PC-3 (cell line): ENCODE results near the gene TUBAL3. TPM values are rescaled to one million over a fixed set of nuclear protein-coding genes. Genes with fewer than 3 reads are reported as not detected.

ENCODE experiments used
- ATAC-seq: fragments of 200-7000 bp; cut with Tn5 transposase; 2 replicates; pipeline ENCODE4 v1.9.1; 2020; ENCODE audit warnings: mild to moderate bottlenecking, moderate library complexity
- BruUV-seq: library from RNA; stranded (reverse); fragments of 400-500 nt; replicated peaks from 2 replicates; lab custom pipeline; 2021; lab: Mats Ljungman, UMichigan
- CTCF ChIA-PET: fragments of 300-600 bp; sonication (Branson Sonifier 250); formaldehyde crosslinking; loops from one replicate; lab custom pipeline; 2022; ENCODE audit warnings: antibody characterized with exemption; lab: Charles Lee
- POLR2A ChIA-PET: fragments of 300-600 bp; sonication (Branson Sonifier 250); formaldehyde crosslinking; loops from one replicate; lab custom pipeline; 2022; ENCODE audit warnings: antibody characterized with exemption; ENCODE audit not compliant: unreplicated experiment; lab: Charles Lee
- DNase-seq: peaks from one replicate; pipeline ENCODE4 v3.0.0-alpha.2; 2015
- H2AFZ ChIP-seq: fragments of 300-600 bp; sonication (generic); 2 replicates; pipeline ENCODE4 v1.6.0; 2016; ENCODE audit warnings: antibody characterized with exemption, low read length
- H3F3A ChIP-seq: fragments of 300-600 bp; sonication (generic); one replicate; pipeline ENCODE4 v1.6.0; 2017; ENCODE audit warnings: antibody characterized with exemption, low read length, control low read depth, mild to moderate bottlenecking; ENCODE audit not compliant: unreplicated experiment
- H3K27ac ChIP-seq: fragments of 300-600 bp; sonication (generic); 2 replicates; pipeline ENCODE4 v1.5.1; 2016; ENCODE audit warnings: mild to moderate bottlenecking, low read length
- H3K27me3 ChIP-seq: fragments of 300-600 bp; sonication (generic); 2 replicates; pipeline ENCODE4 v1.6.1; 2016; ENCODE audit warnings: low read length, mixed read lengths
- H3K36me3 ChIP-seq: fragments of 300-600 bp; sonication (generic); 2 replicates; pipeline ENCODE4 v1.6.1; 2016; ENCODE audit warnings: low read depth, mixed run types, low read length, mixed read lengths
- H3K4me1 ChIP-seq: fragments of 300-600 bp; sonication (generic); 2 replicates; pipeline ENCODE4 v1.5.1; 2016; ENCODE audit warnings: low read length; ENCODE audit not compliant: insufficient read depth
- H3K4me2 ChIP-seq: fragments of 300-600 bp; sonication (generic); 2 replicates; pipeline ENCODE4 v1.6.0; 2016; ENCODE audit warnings: low read length
- H3K4me3 ChIP-seq: fragments of 300-600 bp; sonication (generic); 2 replicates; pipeline ENCODE4 v1.5.1; 2016; ENCODE audit warnings: mild to moderate bottlenecking, low read length, mixed read lengths
- H3K79me2 ChIP-seq: fragments of 300-600 bp; sonication (generic); 2 replicates; pipeline ENCODE4 v1.6.1; 2017; ENCODE audit warnings: low read length, mixed read lengths
- H3K9ac ChIP-seq: fragments of 300-600 bp; sonication (generic); 2 replicates; pipeline ENCODE4 v1.6.0; 2016; ENCODE audit warnings: mild to moderate bottlenecking, low read length
- H3K9me2 ChIP-seq: fragments of 300-600 bp; sonication (generic); replicated peaks from 2 replicates; pipeline ENCODE4 v1.6.1; 2016; ENCODE audit warnings: mixed run types, low read length, mixed read lengths
- H3K9me3 ChIP-seq: fragments of 300-600 bp; sonication (generic); 2 replicates; pipeline ENCODE4 v1.6.1; 2016; ENCODE audit warnings: low read length, mixed read lengths
- H4K20me1 ChIP-seq: fragments of 300-600 bp; sonication (generic); 2 replicates; pipeline ENCODE4 v1.6.1; 2016; ENCODE audit warnings: low read length, mixed read lengths
- EZH2 ChIP-seq: fragments of 300-600 bp; sonication (generic); IDR thresholded peaks from one replicate; pipeline ENCODE4 v1.6.1; 2017; ENCODE audit warnings: antibody characterized with exemption, mild to moderate bottlenecking, low read length; ENCODE audit not compliant: unreplicated experiment
- EZH2phosphoT487 ChIP-seq: fragments of 300-600 bp; sonication (generic); IDR thresholded peaks from 2 replicates; pipeline ENCODE4 v1.6.1; 2018; ENCODE audit warnings: mild to moderate bottlenecking, antibody characterized with exemption, low read length, borderline replicate concordance
- intact Hi-C: fragments of 100-400 bp; cut with micrococcal nuclease; formaldehyde crosslinking; loops from 2 replicates; pipeline ENCODE4 v1.9.0; 2023
- total RNA-seq: library from RNA; depleted of rRNA; stranded (reverse); fragments of >200 nt; gene quantifications from 2 replicates; pipeline ENCODE4 v1.2.3, GENCODE V29; 2014
- TF ChIP-seq, protein P1 (sequence below): fragments of 300-600 bp; sonication (generic); conservative IDR thresholded peaks from 2 replicates; pipeline ENCODE4 v1.5.1; 2017; ENCODE audit warnings: antibody characterized with exemption, low read depth, mild to moderate bottlenecking, low read length

The TUBAL3 gene
- total RNA-seq, 1 experiment from 2014 or later, result not detected

DNA sequence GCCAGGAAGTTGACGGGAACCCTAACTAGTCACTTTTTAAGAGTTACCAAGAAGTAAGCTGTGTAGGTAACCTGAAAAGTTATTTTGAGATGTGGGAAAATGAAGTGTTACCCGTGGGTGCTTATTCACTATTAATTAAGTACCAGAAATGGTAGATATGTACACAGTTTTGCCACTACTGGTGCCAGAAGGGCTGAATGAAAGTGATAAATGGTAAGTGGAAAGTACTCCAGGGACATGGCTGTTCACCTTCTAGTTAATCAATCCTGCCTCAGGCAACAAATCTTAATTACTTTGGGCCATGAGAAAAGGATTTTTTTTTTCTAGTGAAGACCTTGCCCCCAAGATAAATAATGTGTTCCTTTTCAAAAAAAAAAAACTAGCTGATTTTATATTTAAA is 23.5 kb upstream of the TUBAL3 start:
- no peak overlapping the region for H3K4me3 ChIP-seq
- TF ChIP-seq, protein P1, sequence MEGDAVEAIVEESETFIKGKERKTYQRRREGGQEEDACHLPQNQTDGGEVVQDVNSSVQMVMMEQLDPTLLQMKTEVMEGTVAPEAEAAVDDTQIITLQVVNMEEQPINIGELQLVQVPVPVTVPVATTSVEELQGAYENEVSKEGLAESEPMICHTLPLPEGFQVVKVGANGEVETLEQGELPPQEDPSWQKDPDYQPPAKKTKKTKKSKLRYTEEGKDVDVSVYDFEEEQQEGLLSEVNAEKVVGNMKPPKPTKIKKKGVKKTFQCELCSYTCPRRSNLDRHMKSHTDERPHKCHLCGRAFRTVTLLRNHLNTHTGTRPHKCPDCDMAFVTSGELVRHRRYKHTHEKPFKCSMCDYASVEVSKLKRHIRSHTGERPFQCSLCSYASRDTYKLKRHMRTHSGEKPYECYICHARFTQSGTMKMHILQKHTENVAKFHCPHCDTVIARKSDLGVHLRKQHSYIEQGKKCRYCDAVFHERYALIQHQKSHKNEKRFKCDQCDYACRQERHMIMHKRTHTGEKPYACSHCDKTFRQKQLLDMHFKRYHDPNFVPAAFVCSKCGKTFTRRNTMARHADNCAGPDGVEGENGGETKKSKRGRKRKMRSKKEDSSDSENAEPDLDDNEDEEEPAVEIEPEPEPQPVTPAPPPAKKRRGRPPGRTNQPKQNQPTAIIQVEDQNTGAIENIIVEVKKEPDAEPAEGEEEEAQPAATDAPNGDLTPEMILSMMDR, result no peak
- TF ChIP-seq EZH2phosphoT487, result no peak
- no peak for TF ChIP-seq EZH2
- no TSS peak for BruUV-seq
- H3K27ac ChIP-seq, result no peak overlapping the region
- peaks cover 31% of the 10 kb centered on the region for H3K79me2 ChIP-seq
- H3F3A ChIP-seq, result no peaks in the 10 kb centered on the region
- DNase-seq (no peak), ATAC-seq (no peak)
- no peaks in the 10 kb centered on the region for H3K4me1 ChIP-seq
- POLR2A ChIA-PET, result no interaction called here
- no peak overlapping the region for H3K4me2 ChIP-seq
- peaks cover 7% of the 10 kb centered on the region; the same call in 1 of the 2 replicates for H3K36me3 ChIP-seq
- H3K9me3 ChIP-seq, result no peaks in the 10 kb centered on the region
- H4K20me1 ChIP-seq, result no peaks in the 10 kb centered on the region
- intact Hi-C loops, result no loop called here
- H3K9me2 ChIP-seq, result no peaks in the 10 kb centered on the region
- no peak overlapping the region for H2AFZ ChIP-seq
- H3K9ac ChIP-seq, result no peak overlapping the region
- CTCF ChIA-PET, result no interaction called here
- no peaks in the 10 kb centered on the region for H3K27me3 ChIP-seq

GRCh38 chr10:5424751-5425150 is 20.1 kb upstream of the TUBAL3 start:
- Histone ChIP-seq H4K20me1 (no peaks in the 10 kb centered on the region), H2AFZ (no peak overlapping the region), H3K4me2 (no peak overlapping the region), H3F3A (no peaks in the 10 kb centered on the region), H3K9me3 (no peaks in the 10 kb centered on the region), H3K9me2 (no peaks in the 10 kb centered on the region), H3K27ac (no peak overlapping the region), H3K79me2 (peaks cover 64% of the 10 kb centered on the region), H3K4me1 (no peaks in the 10 kb centered on the region), H3K9ac (no peak overlapping the region), H3K36me3 (no peaks in the 10 kb centered on the region; the same call in 1 of the 2 replicates), H3K4me3 (no peak overlapping the region), H3K27me3 (no peaks in the 10 kb centered on the region)
- no TSS peak for BruUV-seq
- ATAC-seq (no peak), DNase-seq (no peak)
- intact Hi-C loops, result no loop called here
- TF ChIP-seq EZH2, result no peak
- TF ChIP-seq, protein P1, result no peak
- no peak for TF ChIP-seq EZH2phosphoT487
- ChIA-PET POLR2A (interaction anchor here (1.1 kb wide), 1 partner anchor 22 kb away, joined by 6 read pairs; no protein-coding TSS in a partner anchor), CTCF (no interaction called here)

DNA sequence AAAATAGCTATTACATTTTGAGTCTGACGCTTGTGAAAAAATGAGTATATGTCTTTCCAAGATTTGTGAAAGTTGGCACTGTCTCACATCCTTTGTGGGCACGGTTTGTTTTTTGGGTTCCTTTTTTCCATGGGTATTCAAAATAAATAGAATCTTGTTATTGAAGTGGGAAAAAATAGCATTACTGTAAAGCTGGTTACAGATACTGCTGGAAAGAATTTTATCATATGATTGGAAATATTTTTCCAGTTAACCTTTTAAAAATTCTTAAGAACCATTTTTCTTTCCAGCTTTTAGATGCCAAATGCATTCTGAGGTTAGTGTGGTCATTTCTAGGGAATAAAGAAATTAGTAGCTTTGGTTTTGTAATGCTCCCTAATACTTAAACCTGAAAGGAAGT is 19.1 kb upstream of the TUBAL3 start:
- intact Hi-C loops, result no loop called here
- Histone ChIP-seq H3F3A (no peaks in the 10 kb centered on the region), H3K27me3 (no peaks in the 10 kb centered on the region), H3K36me3 (no peaks in the 10 kb centered on the region), H3K27ac (no peak overlapping the region), H3K9me3 (no peaks in the 10 kb centered on the region), H3K79me2 (peaks cover 74% of the 10 kb centered on the region), H2AFZ (no peak overlapping the region), H3K4me1 (no peaks in the 10 kb centered on the region), H3K9ac (no peak overlapping the region), H3K9me2 (no peaks in the 10 kb centered on the region), H3K4me3 (no peak overlapping the region), H4K20me1 (no peaks in the 10 kb centered on the region), H3K4me2 (no peak overlapping the region)
- DNase-seq, result no peak
- TF ChIP-seq, protein P1, result no peak
- POLR2A ChIA-PET, result no interaction called here
- CTCF ChIA-PET, result no interaction called here
- no peak for ATAC-seq
- no TSS peak for BruUV-seq
